HG03066 (cell line): ENCODE results near the gene CLCF1.

Experiments used
- ATAC-seq: cut with Tn5 transposase; IDR thresholded peaks from one replicate; pipeline ENCODE4 v1.9.1; 2021; ENCODE audit warnings: low read depth; ENCODE audit not compliant: unreplicated experiment

Gene CLCF1

DNA sequence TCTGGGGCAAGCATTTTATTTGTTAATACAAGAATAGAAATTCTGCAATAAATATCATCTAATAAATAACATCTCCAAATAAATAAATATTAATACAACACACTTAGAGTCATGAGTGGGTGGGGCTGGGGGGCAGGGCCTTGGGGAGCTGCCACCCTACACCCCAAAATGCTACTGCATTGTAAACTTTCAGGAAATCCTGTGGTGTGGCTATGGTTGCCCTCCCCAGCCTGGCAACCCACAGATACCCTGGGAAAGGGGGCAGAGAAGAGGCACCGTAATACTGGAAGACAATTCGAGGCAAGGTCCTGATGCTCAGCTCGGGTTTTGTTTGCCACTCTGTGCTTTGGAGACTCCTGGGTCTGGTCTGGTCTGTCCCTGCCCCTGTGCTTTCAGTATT, 9.2 kb downstream of the CLCF1 start:
- ATAC-seq: no peak

DNA sequence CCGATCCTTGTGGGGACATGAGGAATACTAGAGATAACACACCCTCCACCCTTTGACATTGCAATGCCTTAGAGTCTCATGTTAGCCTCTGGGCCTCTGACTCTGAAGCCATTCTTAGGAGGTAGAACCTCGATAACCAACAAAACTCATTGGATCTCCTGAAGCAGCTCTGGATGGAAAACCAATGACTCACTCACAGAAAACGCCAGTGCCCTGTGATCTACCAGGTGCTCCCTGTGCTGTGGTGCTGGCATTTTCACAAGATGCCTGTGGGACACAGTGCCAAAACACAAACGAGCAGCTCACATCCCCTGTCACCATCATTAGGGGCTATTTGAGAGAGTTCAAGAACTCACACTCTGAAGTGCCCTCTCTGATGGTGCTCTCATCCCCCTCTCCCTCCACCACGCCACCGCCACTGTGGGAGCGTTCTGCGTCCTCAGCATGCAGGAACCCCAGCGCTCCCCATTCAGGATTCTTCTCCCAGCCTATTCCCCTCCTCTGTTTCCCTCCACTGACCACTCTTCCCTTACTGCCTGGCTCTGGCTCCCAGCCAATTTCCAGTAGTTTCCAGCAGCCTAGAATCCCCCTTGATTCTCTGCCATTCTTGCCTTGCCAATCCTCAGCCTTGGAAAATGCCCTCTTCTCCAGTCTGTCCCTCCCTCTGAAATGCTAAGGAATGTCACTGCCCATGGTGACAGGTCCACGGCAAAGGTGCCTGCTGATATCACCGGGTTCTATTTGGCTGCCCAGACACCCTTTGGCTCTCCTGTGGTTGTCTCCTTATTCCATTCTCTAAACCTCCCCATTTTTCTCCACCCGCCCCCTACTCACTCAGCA, 15.3 kb downstream of the CLCF1 start:
- ATAC-seq: no peak

DNA sequence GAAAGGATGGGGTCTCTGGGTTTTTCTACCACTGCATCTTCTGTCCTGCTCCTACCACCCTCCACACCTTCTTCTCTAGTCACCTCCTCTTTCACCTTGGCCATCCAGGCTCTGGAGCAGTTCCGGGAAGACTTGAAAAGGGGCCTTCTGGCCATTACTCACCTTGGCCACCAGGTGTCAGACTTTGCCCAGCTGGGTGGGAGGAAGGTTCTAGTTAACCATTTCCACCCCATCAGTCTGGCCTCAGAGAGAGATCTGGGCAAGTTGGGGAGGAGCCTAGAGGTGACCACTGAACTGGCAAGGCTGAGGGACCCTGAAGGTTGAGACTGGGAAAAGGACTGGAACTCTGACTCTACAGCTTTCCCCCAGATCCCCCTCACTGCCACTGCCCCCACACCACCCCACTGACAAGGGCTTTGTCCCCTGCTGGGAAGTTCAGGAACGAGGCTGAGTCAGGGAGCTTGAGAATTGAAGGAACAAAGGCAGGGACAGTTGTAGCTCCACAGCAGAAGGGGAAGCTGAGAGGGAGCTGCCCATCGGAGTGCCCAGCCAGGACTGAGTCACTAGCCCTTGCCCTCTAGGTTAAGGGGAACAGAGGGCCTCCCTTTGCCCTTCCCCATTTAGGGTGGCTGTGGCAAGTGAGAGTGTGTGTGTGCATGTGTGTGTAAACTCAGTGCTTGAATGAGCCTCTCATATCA, 16.4 kb downstream of the CLCF1 start:
- no peak for ATAC-seq

DNA sequence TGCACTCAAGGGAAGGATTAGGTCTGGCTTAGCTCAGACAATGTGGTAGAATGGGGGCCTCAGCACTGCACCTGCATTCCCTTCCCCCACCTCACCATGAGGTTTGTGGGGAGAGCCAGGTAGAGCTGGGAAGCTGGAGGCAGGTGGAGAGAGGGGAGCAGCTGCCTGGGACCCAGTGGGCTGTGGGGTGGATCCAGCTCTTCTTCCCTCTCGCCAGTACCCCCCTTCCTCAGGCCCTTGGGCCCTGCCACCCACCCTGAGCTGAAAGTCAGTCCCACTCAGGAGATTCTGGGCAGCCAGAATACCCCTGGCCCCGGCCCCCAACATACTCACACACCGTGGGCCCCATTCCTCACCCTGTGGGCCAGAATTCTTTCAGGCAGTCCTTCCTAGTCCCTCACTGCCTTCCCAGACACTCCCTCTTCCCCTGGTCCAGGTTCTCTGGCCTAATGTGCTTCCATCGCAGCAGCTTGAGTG, 17.0 kb downstream of the CLCF1 start:
- no peak for ATAC-seq

DNA sequence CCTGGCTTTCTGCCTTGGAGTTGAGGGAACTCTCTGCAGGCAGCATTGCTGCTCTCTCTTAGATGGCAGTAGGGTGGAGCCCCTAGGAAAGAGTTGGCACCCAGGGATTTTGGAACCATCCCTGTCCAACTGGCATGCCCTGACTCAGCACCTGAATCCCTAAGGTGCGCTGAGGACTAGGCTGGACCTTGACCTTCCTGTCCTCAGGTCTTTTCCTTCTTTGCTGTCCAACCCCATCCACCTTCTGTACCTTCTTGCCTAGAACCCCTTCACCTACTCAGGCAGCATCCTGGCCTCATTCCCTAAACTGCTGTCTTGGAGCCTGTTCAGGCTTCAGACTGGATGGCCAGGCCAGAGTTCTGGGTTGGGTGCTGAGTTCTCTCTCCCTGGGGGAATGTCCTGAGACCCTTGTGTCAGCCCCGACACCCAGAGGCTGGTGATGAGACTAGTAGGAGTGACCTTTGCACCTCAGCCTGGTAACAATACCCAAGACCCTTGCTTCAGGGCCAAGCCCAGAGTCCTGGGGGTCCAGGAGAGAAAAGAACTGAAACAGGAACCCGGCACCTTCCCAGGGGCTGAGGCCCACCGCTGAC, 17.5 kb downstream of the CLCF1 start:
- ATAC-seq: no peak

DNA sequence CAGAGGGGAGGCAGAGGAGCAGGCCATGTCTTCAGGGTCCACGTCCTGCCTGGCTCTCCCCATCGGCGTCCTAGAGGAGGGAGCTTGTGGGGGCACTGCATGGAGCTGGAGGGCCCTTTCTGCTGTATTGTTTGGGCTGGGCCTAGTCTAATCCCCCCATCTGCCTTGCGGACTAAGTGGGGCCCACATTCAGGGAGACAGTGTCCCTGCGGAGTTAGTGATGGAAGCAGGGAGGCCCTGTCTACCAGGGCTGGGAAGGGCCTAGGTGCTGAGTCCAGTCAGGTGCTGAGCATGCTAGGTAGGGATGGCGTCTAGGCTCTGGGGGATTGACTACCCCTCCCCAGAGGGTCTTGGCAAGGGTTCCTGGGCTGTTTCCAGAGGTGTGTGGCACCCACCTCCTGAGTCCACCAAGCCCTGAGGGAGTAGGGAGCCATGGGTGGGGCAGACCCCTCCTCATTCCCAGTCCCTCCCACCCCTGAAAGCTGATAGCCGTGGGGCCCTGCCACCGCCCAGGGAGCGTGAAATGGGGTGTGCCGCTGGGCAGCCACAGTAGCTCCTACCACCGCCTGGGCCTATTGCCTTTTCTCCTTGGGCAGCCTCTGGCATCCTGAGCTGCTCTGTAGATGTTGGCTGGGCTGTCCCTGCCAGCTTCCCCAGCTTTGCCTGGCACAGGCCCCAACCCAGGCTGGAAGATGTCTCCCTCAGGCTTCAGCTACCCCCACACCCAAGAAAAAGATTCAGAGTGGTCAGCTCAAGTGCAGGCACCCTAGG, 18.2 kb downstream of the CLCF1 start:
- ATAC-seq: no peak

DNA sequence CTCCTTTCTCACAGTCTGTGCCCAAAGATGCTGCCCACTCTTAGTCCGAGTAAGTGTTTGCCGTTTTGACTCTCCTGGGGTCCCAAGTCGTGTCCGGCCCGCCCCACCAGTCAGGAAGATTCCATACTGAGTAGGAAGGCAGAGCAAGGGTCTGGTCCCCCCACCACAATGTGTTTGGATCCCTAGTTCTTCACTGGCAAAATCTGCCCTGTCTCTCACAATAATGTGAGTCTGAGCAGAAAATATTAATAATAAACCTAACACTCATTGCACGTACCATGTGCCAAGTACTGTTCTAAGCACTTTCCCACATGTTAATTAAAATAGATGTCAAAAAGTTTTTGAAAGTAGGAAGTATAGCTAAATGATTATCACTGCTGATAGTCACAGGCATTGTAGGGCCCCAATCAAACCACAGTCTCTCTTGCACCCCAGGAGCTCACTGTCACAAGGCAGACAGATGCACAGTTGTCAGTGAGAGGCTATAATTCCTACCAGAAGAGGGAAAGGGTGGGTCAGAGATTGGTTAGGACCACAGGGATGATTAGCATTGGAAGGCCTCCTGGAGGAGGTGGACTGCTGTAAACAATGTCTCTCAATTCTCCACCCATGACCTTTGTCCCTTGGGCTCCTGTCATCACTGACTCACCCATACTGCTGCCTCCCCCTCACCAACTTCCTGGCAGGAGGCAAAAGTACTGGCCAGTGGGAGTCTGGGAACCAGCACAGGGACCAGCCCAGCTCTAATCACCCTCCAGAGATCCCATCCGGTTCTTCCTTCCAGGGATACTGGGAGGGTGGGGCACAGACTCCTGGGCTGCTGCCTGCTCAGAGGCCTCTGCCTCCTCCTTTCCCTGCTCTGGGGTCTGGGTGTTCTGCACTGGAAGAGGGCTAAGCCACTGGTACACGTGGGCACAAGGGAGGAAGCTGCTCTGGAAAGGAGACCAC, 19.0 kb downstream of the CLCF1 start:
- no peak for ATAC-seq

DNA sequence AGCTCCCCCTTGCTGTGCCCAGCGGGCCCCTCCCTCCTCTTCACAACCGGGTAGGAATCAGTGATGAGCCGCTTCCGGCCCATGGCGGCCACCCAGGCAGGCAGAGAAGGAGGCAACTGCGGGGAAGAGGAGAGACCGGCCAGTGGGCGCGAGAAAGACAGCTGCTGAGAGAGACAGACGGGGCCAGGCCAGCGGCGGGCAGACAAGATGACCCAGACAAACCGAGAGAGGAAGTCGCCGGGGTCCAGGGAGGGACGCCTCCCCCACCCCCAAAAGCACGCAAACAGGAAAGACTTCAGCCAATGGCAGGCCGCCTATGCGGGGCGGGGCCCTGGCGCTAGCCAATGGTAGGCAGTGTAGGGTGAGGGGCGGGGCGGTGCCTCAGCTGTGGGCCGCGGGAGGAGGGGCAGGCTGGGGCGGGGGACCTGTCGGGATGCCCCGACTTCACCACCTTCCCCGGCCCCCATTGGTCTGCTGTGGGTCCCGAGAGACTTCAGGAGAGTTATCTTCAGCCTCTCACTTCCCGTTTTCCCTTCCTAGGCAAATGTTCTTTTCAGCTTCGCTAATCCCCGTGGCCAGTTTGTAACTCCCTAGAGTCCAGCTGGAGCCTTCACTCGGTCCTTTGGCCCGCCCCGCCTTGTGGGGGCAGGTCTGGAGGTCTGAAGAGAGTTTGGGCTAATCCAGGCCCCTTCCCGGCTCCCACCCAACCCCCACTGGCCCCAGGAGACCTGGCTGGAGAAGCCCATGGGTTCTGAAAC, 19.9 kb downstream of the CLCF1 start, which contains the start of gene POLD4:
Gene POLD4, minus strand, starts transcription at position 230 of the 758 bp plus-strand sequence. Its CDS starts 147 bp downstream, at position 83.
- peak; percentile 66 for ATAC-seq

DNA sequence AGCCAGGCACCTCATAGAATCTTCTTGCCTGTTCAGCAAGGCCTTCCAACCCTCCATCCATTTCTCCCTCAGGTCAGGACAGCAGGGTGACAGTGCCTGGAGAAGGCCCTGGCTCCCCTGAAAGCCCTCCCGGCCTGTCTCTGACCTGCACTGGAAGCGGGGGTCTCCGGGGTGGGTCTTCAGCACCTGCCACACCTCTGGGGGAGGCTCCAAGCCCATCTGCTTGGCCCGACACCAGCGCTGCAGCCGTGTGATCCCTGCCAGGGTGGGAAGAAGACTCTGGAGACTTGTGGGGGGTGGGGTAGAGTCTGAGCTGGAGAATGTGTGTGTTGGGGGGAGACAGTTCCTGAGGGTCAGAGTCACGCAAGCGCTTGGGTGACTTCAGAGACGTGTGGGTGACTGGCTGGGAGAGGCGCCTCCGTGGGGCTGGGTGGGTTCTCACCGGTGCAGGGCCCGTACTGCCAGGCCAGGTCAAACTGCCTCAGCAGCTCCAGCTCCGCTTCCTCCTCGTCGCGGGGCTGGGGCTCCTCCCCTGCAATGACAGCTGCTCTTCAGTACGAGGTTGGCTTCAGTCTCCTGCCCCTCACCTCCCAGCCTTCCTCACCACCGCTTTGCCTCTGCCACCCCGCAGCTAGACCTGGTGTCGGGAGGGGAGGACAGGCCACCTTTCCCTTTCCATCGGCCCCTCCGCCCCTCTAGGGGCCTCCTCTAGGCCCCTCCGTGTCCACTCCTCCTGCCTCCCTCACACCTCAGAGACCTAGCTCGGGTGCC, 20.7 kb downstream of the CLCF1 start:
- peak; percentile 10 for ATAC-seq

DNA sequence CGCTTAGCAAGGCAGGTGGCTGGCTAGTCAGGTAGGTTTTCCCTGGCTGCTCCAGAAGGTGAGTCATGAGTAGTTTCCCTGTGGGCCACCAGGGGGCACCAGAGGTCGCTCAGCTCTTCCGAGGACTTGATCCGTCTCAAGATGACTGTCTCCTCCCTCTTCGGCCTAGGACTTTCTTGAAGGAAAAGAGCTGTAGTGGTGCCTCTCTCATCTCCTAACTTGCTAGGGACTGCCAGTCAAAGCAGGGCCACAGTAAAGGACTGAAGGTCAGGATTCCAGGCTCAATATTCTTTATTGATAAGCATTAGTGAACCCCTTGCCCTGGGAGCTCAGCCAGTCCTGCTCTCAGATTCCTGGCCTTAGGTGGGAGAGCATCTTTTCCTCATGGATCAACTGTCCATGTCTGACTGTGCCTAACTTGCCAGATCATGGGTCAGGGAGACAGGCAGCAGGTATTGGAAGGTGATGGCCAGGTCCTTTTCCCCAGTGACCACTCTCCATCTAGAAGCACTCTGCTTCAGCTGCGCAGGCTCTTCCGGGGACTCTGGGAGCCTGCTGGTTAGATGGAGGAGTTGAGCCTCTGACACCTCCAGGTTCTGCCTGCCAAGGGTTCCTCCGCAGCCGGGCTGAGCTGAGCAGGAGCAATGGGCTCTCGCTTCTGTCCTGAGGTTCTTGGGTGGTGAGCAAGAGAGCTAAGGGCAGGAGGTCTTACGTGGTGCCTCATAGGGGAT, 22.0 kb downstream of the CLCF1 start:
- no peak for ATAC-seq

DNA sequence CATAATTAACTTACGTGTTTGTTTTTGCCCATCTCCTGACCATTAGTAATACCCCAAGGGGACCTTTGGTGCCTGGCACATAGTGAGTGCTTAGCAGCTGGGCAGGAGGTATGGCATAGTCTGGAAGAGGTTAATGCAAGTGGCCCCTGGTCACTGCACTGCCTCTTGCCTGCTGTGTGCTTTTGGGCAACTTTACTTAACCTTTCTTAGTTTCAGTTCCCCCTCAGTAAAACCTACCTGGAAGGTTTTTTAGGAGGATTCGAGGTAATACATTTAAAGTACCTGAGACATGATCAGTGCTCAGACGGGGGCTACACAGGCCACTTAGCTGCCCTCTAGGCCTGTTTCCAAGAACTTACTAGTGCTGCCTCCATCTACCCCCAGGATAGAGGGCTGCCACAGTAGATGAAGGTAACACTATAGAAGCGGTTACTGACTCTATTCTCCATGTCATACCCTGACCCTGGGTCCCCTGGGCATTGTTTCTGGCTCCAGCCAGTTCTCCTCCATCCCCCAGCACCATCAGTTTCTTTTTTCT, 23.4 kb downstream of the CLCF1 start:
- ATAC-seq: no peak

DNA sequence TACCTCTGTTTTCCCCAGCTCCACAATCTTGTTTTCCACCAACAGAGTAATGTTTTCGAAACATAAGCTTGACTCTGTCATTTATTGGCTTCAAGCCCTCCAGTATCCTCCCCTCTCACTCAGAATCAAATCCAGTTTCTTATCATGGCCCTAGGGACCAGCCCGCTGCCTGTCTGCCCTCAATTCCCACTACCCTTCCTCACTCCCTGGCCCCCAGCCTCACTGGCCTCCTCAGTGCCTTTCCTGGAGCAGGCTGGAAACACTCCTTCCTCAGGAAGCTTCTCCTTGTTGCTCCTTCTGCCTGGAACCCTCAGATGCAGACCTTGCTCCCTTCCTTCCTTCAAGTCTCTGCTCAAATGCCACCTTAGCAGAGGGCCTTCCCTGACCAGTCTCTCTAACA, 23.9 kb downstream of the CLCF1 start:
- no peak for ATAC-seq

DNA sequence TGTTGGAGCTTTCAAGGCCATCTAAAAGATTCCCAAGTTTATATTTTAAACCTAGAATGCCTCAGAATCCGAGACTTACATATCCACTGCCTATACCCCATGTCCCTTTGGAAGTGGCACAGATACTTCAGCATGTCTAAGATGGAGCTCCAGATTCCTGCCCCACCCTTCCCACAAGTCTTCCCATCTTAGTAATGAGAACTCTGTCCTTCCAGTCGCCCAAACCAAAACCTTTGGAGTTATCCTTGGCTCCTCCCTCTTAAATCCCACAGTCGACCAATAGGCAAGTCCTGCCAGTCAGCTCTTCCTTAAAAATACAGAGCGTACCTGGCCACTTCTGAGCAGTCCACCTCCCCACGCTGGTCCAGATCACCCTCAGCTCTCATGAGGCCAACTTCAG, 24.4 kb downstream of the CLCF1 start:
- no peak for ATAC-seq

DNA sequence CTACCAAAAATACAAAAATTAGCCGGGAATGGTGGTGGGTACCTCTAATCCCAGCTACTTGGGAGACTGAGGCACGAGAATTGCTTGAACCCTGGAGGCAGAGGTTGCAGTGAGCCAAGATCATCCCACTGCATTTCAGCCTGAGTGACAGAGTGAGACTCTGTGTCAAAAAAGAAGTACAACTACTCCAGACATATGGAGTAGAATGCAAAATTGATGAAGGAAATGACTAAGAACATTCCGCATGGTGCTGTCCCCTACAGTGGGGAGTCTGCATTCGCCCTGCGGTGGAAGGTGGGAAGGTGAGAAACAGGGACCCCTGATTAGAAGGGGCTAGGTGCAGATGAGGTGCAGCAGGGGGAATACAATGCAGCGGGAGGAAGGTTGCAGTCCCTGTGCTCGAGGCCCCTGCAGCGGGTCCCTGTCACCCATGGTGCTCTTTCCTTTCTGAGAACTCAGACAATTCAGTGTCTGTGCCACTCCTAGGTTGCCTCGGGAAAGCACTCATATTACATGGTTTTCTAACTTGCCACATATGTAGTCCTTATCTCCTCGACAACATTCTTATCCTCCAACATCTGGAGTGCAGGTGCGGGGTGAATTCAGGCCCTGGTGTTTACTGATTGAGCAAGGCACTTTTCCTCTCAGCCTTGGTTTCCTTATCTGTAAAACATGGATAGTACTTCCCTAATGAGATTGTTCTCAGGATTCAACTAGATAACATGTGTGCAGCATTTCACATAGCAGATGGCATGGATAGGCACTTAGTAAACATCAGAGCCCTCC, 25.2 kb downstream of the CLCF1 start:
- ATAC-seq: no peak

DNA sequence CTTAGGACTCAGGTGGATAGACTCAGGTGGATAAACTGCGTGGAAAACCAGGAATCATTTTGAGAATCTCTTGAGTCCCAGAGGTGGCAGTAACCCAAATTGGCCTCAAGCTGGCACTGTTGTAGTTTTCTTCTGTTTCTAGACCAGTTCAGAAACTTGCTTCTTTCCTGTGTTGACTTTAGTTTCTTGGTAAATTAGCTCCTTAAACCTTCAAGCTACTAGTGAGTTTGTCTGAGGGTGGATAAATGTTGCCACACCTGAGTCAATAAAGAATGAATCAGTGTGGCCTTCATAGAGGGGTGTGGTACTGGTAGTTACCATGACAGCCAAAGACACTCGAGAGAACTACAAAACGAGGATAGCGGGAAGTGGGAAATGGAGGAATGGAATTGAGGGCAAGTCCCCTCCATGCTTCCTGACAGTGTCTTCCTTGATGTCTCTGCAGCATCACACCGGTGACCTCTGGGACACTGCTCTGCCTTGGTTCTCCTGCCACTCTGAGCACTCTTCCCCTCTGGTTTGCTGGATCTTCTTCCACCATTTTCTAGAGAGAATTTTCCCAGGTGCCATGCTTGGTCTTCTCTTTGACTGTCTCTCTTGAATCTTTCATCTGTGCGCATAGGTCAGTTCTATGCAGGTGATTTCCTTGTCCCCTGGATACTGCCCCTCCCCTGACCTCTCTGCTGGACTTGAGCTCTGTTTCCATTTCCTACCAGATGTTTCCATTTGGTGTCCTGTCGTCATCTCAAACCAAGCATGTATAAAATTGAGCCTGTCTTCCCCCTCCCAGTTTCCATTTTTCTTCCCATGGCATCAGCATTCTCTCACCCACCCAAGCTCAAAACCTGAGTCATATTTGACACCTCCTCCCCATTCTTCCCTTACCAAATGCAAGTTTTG, 27.2 kb downstream of the CLCF1 start:
- no peak for ATAC-seq
